ENCODE measurements around the gene KCNC3.

DNA sequence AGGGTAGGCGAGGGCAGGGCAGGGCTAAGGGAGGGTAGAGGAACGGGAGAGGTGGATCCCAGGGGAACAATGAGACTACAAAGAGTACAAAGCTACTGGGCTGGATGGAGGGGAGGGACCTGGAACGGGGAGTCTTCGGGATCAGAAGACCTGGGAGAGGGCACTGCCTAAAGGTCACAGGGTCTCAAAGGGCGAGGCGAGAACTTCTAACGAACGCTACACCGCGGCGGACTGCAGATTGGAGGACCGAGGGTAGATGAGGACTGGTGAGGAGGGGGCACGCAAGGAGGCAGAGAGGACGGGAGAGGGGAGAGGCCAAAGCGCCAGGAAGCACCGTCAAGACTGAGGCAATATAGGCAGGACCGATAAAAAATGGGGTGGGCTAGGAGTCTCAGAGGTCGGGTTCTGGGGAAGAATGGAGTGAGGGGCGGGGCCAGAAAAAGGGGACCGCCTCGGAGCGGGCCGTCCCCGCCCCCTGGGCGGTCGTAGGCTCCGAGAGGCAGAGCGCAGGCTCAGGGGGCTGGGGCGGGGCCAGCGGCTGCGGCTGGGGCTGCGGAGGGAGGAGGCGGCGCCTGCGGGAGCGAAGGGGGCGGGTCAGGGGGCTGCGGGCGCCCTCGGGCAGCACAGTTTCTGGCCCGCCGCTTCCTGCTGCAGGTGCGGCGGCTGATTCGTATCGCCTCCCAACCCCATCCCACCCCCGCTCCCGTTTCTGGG lies 1.3 kb upstream of the KCNC3 start:
- TF ChIP-seq POLR2AphosphoS5 (IDR thresholded peaks at IDR 0.05) = peak in 1 of 2 donors; percentile 16
- TF ChIP-seq, protein P1, sequence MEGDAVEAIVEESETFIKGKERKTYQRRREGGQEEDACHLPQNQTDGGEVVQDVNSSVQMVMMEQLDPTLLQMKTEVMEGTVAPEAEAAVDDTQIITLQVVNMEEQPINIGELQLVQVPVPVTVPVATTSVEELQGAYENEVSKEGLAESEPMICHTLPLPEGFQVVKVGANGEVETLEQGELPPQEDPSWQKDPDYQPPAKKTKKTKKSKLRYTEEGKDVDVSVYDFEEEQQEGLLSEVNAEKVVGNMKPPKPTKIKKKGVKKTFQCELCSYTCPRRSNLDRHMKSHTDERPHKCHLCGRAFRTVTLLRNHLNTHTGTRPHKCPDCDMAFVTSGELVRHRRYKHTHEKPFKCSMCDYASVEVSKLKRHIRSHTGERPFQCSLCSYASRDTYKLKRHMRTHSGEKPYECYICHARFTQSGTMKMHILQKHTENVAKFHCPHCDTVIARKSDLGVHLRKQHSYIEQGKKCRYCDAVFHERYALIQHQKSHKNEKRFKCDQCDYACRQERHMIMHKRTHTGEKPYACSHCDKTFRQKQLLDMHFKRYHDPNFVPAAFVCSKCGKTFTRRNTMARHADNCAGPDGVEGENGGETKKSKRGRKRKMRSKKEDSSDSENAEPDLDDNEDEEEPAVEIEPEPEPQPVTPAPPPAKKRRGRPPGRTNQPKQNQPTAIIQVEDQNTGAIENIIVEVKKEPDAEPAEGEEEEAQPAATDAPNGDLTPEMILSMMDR (IDR thresholded peaks at IDR 0.05) = no peak
